ENCODE measurements around the gene TBC1D5.

Gene TBC1D5

DNA sequence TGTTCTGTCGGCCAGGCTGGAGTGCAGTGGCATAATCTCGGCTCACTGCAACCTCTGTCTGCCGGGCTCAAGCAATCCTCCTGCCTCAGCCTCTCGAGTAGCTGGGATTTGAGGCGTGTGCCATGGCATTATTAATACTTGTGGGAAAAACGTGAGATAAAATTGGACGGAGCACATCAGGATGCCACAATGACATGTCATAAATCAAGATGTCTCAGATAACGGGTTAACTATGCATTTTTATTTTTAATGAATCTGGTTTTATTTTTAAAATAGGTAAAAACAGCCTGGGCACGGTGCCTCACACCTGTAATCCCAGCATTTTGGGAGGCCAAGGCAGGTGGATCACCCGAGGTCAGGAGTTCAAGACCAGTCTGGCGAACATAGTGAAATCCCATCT is 212.8 kb downstream of the TBC1D5 start:
- no peak for TF ChIP-seq CTCF (IDR thresholded peaks at IDR 0.05)

GRCh38 chr3:17518189-17519059 is 224.0 kb downstream of the TBC1D5 start:
- no peak for TF ChIP-seq CTCF (IDR thresholded peaks at IDR 0.05)

GRCh38 chr3:17515445-17516234 is 226.8 kb downstream of the TBC1D5 start:
- no peak for TF ChIP-seq CTCF (IDR thresholded peaks at IDR 0.05)

- TF ChIP-seq CTCF (IDR thresholded peaks at IDR 0.05), result no peak
Observed at GRCh38 chr3:17514597-17514996, 227.8 kb downstream of the TBC1D5 start.

DNA sequence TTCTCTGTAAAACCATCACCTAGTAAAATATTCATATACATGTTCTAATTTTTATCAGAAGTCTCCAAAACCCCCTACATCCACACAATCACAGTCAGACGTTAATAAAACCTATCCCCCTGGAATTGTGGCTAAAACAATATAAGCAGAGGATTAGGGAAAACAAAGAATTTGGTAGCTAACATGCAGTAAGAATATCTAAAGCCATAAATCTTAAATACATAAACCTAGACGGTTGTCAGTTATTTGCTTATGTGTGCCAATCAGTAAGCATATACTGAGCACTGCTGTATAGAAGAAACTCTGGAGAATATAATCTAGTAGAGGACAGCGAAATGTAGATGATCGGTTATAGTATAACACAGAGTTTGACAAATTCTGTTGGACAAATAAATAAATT is 232.2 kb downstream of the TBC1D5 start:
- TF ChIP-seq CTCF (IDR thresholded peaks at IDR 0.05), result no peak

DNA sequence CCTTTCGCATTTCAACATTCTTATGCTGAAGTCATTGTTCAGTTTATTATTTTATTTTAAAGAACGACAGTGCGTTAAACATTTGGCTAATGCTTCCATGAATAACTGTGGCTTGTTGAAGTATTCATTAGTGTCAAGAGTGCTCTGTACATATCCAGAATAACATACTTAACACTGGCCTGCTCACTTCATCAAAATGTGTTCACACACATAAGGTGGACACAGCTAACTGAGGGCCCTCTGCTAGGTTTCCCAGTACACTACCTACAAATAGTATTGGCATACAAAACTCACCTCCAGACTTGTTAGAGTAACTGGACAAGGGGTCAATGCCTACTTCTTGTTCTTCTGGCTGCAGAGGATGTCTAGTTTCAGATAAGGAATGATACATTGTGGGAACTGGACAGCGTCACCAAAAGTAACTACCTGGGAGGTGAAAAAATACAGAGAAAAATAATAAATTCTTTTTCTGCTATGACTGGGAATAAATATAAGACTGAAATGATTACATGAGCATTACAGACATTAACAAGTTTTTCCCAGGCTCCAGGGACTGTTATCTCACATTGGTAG is 234.2 kb downstream of the TBC1D5 start:
- TF ChIP-seq CTCF (IDR thresholded peaks at IDR 0.05), result no peak

GRCh38 chr3:17507480-17507879 is 235.0 kb downstream of the TBC1D5 start:
- no peak for TF ChIP-seq CTCF (IDR thresholded peaks at IDR 0.05)

Measured in LNCAP (cell line).